HEK293 (cell line): ENCODE data around the gene SBNO2.

Source experiments
- CTCF ChIA-PET: fragments of 350-600 bp; formaldehyde crosslinking; extraction: SDS; loops from one replicate; lab custom pipeline; 2021; ENCODE audit warnings: antibody characterized with exemption; lab: Yijun Ruan, JAX
- POLR2A ChIA-PET: fragments of 300-600 bp; formaldehyde crosslinking; extraction: SDS; loops from one replicate; lab custom pipeline; 2020; ENCODE audit warnings: antibody characterized with exemption, inconsistent platforms; lab: Yijun Ruan, JAX
- H3K27ac ChIP-seq: fragments of 200-500 bp; sonication (Bioruptor generic); 2 replicates; pipeline ENCODE4 v1.5.1; 2014; ENCODE audit warnings: low read depth, low read length, control low read depth, inconsistent platforms; ENCODE audit errors: extremely low read depth
- H3K36me3 ChIP-seq, 2 experiments: fragments of 200-500 bp in 1 of 2; sonication (Bioruptor generic) in 1 of 2; 1 replicate in 1 of 2; 2 replicates in 1 of 2; pipeline ENCODE4 v1.5.1; 2014 to 2017; ENCODE audit warnings: inconsistent platforms in 2 of 2, low read length in 2 of 2; ENCODE audit not compliant: control insufficient read depth in 2 of 2, insufficient read depth in 1 of 2
- H3K4me1 ChIP-seq: fragments of 200-500 bp; sonication (Bioruptor generic); 2 replicates; pipeline ENCODE4 v1.5.1; 2014; ENCODE audit warnings: mild to moderate bottlenecking, low read length, inconsistent platforms; ENCODE audit not compliant: control insufficient read depth, insufficient read depth
- H3K4me3 ChIP-seq: 2 replicates; pipeline ENCODE4 v1.5.1; 2011; ENCODE audit warnings: low read depth, mild to moderate bottlenecking, control low read depth, low read length, moderate library complexity
- H3K9me3 ChIP-seq: fragments of 200-500 bp; sonication (Bioruptor generic); 2 replicates; pipeline ENCODE4 v1.5.1; 2014; ENCODE audit warnings: low read depth, low read length, inconsistent platforms; ENCODE audit not compliant: control insufficient read depth, insufficient read depth
- GLIS1 ChIP-seq: fragments of 450-650 bp; formaldehyde crosslinking; IDR thresholded peaks from 2 replicates; pipeline ENCODE4 v1.5.1; 2016; ENCODE audit warnings: missing biosample characterization, missing genetic modification characterization
- GLIS2 ChIP-seq: fragments of 450-650 bp; formaldehyde crosslinking; IDR thresholded peaks from 2 replicates; pipeline ENCODE4 v1.5.1; 2016; ENCODE audit warnings: missing biosample characterization, missing genetic modification characterization
- PATZ1 ChIP-seq: fragments of 450-650 bp; formaldehyde crosslinking; IDR thresholded peaks from 2 replicates; pipeline ENCODE4 v1.5.1; 2016; ENCODE audit warnings: missing biosample characterization, missing genetic modification characterization
- WT1 ChIP-seq: fragments of 450-650 bp; formaldehyde crosslinking; IDR thresholded peaks from 2 replicates; pipeline ENCODE4 v1.5.1; 2016; ENCODE audit warnings: missing biosample characterization, missing genetic modification characterization
- YY2 ChIP-seq: fragments of 450-650 bp; formaldehyde crosslinking; IDR thresholded peaks from 2 replicates; pipeline ENCODE4 v1.5.1; 2016; ENCODE audit warnings: missing biosample characterization, missing genetic modification characterization
- ZBTB26 ChIP-seq: fragments of 450-650 bp; formaldehyde crosslinking; optimal IDR thresholded peaks from 2 replicates; pipeline ENCODE3; 2016; ENCODE audit warnings: missing biosample characterization, mild to moderate bottlenecking, missing genetic modification characterization
- ZBTB48 ChIP-seq: fragments of 450-650 bp; formaldehyde crosslinking; IDR thresholded peaks from 2 replicates; pipeline ENCODE4 v1.5.1; 2016; ENCODE audit warnings: missing biosample characterization, missing genetic modification characterization
- ZBTB7A ChIP-seq: fragments of 450-650 bp; formaldehyde crosslinking; IDR thresholded peaks from 2 replicates; pipeline ENCODE4 v1.5.1; 2016; ENCODE audit warnings: low read depth, missing biosample characterization, missing genetic modification characterization
- ZFP37 ChIP-seq: fragments of 450-650 bp; formaldehyde crosslinking; IDR thresholded peaks from 2 replicates; pipeline ENCODE4 v1.5.1; 2016; ENCODE audit warnings: missing biosample characterization, missing genetic modification characterization
- ZNF10 ChIP-seq: fragments of 450-650 bp; formaldehyde crosslinking; IDR thresholded peaks from 2 replicates; pipeline ENCODE4 v1.5.1; 2017; ENCODE audit warnings: missing biosample characterization, missing genetic modification characterization
- ZNF175 ChIP-seq: fragments of 450-650 bp; formaldehyde crosslinking; IDR thresholded peaks from 2 replicates; pipeline ENCODE4 v1.5.1; 2016; ENCODE audit warnings: missing biosample characterization, missing genetic modification characterization
- ZNF335 ChIP-seq: fragments of 450-650 bp; formaldehyde crosslinking; conservative IDR thresholded peaks from 2 replicates; pipeline ENCODE4 v1.5.1; 2016; ENCODE audit warnings: missing biosample characterization, missing genetic modification characterization
- ZNF341 ChIP-seq: fragments of 450-650 bp; formaldehyde crosslinking; IDR thresholded peaks from 2 replicates; pipeline ENCODE4; 2016; ENCODE audit warnings: low read depth, missing biosample characterization, missing genetic modification characterization
- ZNF366 ChIP-seq: fragments of 450-650 bp; formaldehyde crosslinking; conservative IDR thresholded peaks from 2 replicates; pipeline ENCODE4 v1.5.1; 2016; ENCODE audit warnings: missing biosample characterization, missing genetic modification characterization
- ZNF416 ChIP-seq: fragments of 450-650 bp; formaldehyde crosslinking; IDR thresholded peaks from 2 replicates; pipeline ENCODE4 v1.5.1; 2016; ENCODE audit warnings: missing biosample characterization, missing genetic modification characterization
- ZNF449 ChIP-seq: fragments of 450-650 bp; formaldehyde crosslinking; IDR thresholded peaks from 2 replicates; pipeline ENCODE4 v1.5.1; 2017; ENCODE audit warnings: missing biosample characterization, mild to moderate bottlenecking, missing genetic modification characterization, moderate library complexity
- ZNF610 ChIP-seq: fragments of 450-650 bp; formaldehyde crosslinking; IDR thresholded peaks from 2 replicates; pipeline ENCODE4 v1.5.1; 2016; ENCODE audit warnings: missing biosample characterization, missing genetic modification characterization, borderline replicate concordance
- TF ChIP-seq, protein P1 (sequence below): fragments of 450-650 bp; formaldehyde crosslinking; IDR thresholded peaks from 2 replicates; pipeline ENCODE4 v1.5.1; 2016; ENCODE audit warnings: missing biosample characterization, missing genetic modification characterization
- TF ChIP-seq, protein P2 (sequence below): fragments of 450-650 bp; formaldehyde crosslinking; IDR thresholded peaks from 2 replicates; pipeline ENCODE4 v1.5.1; 2016; ENCODE audit warnings: missing biosample characterization, missing genetic modification characterization
- TF ChIP-seq, protein P3 (sequence below): fragments of 450-650 bp; formaldehyde crosslinking; IDR thresholded peaks from 2 replicates; pipeline ENCODE4 v1.5.1; 2016; ENCODE audit warnings: missing biosample characterization, missing genetic modification characterization
- TF ChIP-seq, protein P4 (sequence below): fragments of 450-650 bp; formaldehyde crosslinking; IDR thresholded peaks from 2 replicates; pipeline ENCODE4 v1.5.1; 2016; ENCODE audit warnings: missing biosample characterization, missing genetic modification characterization

The SBNO2 gene

DNA sequence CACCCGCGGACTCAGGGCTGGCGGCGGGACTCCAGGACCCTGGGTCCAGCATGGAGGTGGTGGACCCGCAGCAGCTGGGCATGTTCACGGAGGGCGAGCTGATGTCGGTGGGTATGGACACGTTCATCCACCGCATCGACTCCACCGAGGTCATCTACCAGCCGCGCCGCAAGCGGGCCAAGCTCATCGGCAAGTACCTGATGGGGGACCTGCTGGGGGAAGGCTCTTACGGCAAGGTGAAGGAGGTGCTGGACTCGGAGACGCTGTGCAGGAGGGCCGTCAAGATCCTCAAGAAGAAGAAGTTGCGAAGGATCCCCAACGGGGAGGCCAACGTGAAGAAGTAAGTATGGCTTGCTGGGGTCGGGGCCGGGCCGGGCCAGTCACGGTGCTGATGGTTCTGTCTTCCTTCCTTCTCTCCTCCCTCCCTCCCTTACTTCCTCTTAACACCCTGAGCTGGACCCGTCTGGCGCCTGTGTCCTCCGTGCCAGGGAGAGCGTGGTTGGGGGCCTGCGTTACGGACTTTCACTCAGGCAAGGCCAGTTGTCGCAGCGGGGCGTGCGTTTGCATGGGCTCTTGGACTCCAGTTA is 32.9 kb upstream of the SBNO2 start (continued):
- TF ChIP-seq ZNF335 (peak; percentile 89), ZNF366 (tag by site-specific recombination) (peak; percentile 44; the same call in 1 of the 2 replicates), ZFP37 (tag by site-specific recombination) (peak; percentile 30; the same call in 1 of the 2 replicates), ZBTB48 (tag by site-specific recombination) (no peak), ZNF341 (peak; percentile 86), YY2 (tag by site-specific recombination) (0 out of 2 replicates have a peak, but pooled peaks have one; percentile 8), ZNF175 (no peak), ZNF10 (tag by site-specific recombination) (peak; percentile 42; the same call in 1 of the 2 replicates), ZNF449 (tag by site-specific recombination) (no peak), ZNF610 (tag by site-specific recombination) (0 out of 2 replicates have a peak, but pooled peaks have one; percentile 55)
- TF ChIP-seq, protein P1, sequence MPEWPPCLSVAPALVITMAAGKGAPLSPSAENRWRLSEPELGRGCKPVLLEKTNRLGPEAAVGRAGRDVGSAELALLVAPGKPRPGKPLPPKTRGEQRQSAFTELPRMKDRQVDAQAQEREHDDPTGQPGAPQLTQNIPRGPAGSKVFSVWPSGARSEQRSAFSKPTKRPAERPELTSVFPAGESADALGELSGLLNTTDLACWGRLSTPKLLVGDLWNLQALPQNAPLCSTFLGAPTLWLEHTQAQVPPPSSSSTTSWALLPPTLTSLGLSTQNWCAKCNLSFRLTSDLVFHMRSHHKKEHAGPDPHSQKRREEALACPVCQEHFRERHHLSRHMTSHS (tag by site-specific recombination), result peak; percentile 10; the same call in 1 of the 2 replicates
- TF ChIP-seq, protein P2, sequence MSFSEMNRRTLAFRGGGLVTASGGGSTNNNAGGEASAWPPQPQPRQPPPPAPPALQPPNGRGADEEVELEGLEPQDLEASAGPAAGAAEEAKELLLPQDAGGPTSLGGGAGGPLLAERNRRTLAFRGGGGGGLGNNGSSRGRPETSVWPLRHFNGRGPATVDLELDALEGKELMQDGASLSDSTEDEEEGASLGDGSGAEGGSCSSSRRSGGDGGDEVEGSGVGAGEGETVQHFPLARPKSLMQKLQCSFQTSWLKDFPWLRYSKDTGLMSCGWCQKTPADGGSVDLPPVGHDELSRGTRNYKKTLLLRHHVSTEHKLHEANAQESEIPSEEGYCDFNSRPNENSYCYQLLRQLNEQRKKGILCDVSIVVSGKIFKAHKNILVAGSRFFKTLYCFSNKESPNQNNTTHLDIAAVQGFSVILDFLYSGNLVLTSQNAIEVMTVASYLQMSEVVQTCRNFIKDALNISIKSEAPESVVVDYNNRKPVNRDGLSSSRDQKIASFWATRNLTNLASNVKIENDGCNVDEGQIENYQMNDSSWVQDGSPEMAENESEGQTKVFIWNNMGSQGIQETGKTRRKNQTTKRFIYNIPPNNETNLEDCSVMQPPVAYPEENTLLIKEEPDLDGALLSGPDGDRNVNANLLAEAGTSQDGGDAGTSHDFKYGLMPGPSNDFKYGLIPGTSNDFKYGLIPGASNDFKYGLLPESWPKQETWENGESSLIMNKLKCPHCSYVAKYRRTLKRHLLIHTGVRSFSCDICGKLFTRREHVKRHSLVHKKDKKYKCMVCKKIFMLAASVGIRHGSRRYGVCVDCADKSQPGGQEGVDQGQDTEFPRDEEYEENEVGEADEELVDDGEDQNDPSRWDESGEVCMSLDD (tag by site-specific recombination), result 0 out of 2 replicates have a peak, but pooled peaks have one; percentile 19
- TF ChIP-seq, protein P3, sequence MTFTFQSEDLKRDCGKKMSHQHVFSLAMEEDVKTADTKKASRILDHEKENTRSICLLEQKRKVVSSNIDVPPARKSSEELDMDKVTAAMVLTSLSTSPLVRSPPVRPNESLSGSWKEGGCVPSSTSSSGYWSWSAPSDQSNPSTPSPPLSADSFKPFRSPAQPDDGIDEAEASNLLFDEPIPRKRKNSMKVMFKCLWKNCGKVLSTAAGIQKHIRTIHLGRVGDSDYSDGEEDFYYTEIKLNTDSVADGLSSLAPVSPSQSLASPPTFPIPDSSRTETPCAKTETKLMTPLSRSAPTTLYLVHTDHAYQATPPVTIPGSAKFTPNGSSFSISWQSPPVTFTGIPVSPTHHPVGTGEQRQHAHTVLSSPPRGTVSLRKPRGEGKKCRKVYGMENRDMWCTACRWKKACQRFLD (tag by site-specific recombination), result no peak

GRCh38 chr19:1206150-1206863 is 32.2 kb upstream of the SBNO2 start:
- H3K9me3 ChIP-seq, result no peaks in the 10 kb centered on the region
- CTCF ChIA-PET, result interaction anchor here (0.7 kb wide), 1 partner anchor 134 kb away, joined by 3 read pairs; no protein-coding TSS in a partner anchor
- TF ChIP-seq GLIS2 (tag by site-specific recombination) (peak; percentile 87), ZNF416 (tag by site-specific recombination) (no peak), ZNF335 (peak; percentile 38; the same call in 1 of the 2 replicates), ZBTB26 (tag by site-specific recombination) (peak; percentile 24), WT1 (tag by site-specific recombination) (0 out of 2 replicates have a peak, but pooled peaks have one; percentile 18), ZBTB7A (tag by site-specific recombination) (0 out of 2 replicates have a peak, but pooled peaks have one; percentile 31), PATZ1 (tag by site-specific recombination) (peak; percentile 67), GLIS1 (tag by site-specific recombination) (peak; percentile 93)
- TF ChIP-seq, protein P4, sequence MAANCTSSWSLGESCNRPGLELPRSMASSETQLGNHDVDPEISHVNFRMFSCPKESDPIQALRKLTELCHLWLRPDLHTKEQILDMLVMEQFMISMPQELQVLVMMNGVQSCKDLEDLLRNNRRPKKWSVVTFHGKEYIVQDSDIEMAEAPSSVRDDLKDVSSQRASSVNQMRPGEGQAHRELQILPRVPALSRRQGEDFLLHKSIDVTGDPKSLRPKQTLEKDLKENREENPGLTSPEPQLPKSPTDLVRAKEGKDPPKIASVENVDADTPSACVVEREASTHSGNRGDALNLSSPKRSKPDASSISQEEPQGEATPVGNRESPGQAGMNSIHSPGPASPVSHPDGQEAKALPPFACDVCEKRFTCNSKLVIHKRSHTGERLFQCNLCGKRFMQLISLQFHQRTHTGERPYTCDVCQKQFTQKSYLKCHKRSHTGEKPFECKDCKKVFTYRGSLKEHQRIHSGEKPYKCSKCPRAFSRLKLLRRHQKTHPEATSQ, result no peak
- H3K4me3 ChIP-seq, result peak overlapping the region; percentile 53
- H3K27ac ChIP-seq, result peak overlapping the region; percentile 99
- H3K4me1 ChIP-seq, result peaks cover 7% of the 10 kb centered on the region
- H3K36me3 ChIP-seq, result peaks cover 7 to 25% of the 10 kb centered on the region in 2 experiments; a peak in 2 of 3 replicates
- POLR2A ChIA-PET, result interaction anchor here (0.5 kb wide), 1 partner anchor 12 kb away, joined by 3 read pairs; no protein-coding TSS in a partner anchor
